ENCODE results near the gene ATXN7L1.

Gene ATXN7L1

DNA sequence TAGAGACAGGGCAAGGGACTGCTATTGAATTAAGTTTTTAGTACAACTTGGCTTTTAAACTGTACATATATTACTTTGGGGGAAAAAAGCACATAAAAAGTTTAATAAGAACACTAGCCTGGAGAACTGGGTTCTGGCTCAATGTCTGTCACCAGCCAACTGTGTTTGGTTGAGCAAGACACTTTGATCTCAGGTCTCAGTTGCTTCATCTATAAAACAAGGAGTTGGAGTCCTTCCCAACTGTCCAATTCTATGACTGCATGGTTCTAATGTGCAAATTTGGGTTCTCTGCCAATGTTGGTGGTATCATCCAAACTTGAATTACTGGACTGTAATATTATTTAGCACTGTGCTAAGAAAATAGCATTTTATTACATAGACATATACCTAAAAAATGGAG, 50.3 kb downstream of the ATXN7L1 start:
- DNase-seq, result peak; percentile 39

DNA sequence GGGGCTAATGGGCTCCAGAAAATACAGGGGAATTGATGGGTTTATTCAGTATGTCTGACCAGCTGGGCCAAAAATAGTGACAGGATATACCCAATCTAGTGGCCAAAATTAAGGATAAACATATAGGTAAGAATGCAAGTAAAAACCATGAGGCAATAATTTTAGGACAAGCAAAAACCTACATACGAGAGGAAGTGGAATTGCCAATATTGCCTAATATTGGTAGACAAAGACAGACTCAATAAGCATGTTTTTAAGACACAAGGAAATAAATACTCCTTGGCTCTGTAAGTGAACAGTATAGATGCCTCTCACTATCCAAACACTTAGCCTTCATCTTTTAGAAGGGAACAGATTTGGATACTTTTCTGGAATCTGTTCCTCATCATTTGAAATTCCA, 51.0 kb downstream of the ATXN7L1 start:
- DNase-seq, result no peak

DNA sequence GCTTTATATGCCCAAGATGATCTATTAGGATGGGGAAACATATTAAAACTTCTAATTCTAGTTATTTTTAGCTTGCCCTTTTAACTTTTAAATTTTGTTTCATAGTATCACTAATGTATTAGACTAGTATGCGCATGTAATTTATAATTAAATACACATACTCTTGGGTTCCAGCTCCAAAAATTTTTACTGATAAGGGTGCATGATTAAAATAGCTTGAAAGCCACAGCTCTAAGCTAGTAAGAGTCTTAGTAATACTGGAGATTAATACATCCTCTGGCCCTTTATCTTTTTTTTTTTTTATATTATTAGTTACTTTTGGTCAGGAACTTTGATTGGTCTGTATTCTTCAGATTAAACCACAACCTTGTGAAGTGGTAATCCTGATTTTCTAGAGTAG, 53.6 kb downstream of the ATXN7L1 start:
- DNase-seq, result no peak

DNA sequence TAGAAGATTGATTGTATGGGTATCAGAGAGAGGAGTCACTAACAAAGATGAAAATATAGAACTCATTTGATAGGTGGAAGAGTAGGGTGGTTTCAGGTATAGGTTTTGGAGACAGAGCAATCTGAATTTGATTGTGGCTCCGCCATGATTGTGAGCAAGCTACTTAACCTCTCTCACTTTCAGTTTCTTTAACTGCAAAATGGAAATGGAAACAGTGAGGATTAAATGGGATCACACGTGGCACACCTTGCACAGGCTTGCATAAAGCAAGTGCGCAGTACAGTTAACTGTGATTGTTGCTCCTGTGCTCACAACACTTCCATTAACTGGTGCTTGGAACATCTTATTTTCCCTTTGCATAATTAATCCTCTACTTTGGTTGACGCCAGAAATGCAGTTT, 54.9 kb downstream of the ATXN7L1 start:
- no peak for DNase-seq

DNA sequence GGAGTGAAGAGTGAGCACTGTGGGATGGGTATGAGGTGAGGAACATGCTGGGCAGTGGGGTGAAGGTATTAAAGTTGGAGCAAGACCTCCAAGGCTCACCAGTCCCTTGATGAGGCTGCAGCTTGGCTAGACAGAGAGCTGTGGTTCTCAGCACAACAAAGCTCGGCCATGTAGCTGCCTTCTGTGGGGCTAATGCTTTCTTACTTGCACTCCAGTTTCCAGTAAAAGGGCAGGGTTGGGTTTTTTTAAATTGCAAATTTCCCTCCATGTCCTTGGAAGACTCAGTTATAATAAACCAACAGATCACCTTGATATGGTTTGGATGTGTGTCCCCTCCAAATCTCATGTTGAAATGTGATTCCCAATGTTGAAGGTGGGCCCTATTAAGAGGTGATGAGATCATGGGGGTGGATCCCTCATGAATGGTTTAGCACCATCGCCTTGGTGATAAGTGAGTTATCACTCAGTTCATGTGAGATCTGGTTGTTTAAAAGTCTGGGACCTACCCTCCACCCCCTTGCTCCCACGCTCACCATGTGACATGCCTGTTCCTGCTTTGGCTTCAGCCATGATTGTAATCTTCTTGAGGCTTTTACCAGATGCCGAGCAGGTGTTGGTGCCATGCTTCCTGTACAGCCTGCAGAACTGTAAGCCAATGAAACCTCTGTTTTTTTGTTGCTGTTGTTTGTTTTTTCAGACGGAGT, 55.9 kb downstream of the ATXN7L1 start:
- no peak for DNase-seq

DNA sequence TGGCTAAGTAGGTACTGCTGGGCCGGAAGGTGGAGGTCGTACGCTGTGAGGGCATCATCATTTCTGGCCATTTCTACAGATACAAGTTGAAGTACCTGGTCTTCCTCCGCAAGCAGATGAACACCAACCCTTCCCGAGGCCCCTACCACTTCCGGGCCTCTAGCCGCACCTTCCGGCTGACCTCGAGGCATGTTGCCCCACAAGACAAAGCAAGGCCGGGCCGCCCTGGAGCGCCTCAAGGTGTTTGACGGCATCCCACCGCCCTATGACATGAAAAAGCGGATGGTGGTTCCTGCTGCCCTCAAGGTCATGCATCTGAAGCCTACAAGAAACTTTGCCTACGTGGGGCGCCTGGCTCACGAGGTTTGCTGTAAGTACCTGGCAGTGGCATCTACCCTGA, 56.8 kb downstream of the ATXN7L1 start:
- no peak for DNase-seq

DNA sequence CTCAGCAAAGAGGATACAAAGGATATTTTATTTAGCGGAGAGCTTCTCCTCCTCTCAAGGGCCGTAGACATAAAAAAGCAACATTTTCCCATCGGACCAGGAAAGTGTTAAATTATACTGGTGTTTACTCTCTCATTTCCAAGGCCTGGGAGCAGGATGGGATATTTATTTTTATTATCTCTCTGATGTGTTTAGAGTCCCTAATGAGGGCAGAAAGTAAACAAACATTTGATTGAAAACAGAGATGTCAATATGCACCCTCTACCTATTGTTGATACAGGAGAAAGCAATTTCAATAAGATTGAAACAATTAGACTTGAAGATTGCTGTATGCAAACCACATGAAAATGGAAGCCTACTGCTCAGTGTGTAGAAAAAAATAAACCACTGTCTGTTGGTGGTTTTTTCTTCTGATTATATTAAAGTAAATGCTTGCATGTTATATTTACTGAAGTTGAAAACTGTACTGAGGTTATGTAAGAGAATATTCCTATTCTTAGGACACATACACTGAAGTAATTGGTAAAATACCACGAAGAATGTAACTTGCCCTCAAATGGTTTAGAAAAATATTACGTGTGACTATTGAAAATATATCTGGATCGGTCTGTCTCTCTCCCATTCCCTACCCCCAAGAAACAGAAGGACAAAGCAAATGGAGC, 59.3 kb downstream of the ATXN7L1 start:
- peak; percentile 22 for DNase-seq

DNA sequence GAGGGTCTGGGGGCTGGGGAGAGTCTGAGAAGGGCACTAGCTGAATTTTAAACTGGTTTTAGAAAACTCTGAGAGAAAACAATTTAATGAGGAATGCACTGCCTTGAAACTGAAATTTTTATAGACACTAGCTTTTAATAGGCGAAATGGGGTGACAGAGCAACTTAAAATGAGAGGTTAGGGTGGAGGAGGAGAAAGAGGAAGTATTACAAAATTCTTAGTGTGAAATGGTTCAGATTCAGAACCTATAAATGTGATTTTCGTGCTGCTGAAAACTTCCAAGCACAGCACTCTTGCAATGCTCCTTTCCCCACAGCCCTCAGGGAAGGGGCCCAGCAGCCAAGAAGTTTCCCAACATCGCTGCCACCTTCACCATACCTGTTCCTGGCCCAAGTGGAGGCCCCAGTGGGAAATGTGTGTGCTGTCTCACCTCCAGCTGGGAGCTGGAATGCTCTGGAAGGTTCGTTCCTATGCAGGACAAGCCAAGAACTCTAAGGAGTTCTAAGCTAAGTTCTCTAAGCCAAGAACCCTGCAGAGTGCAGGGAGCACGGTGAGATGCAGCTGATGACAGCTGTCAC, 60.0 kb downstream of the ATXN7L1 start:
- DNase-seq, result no peak

DNA sequence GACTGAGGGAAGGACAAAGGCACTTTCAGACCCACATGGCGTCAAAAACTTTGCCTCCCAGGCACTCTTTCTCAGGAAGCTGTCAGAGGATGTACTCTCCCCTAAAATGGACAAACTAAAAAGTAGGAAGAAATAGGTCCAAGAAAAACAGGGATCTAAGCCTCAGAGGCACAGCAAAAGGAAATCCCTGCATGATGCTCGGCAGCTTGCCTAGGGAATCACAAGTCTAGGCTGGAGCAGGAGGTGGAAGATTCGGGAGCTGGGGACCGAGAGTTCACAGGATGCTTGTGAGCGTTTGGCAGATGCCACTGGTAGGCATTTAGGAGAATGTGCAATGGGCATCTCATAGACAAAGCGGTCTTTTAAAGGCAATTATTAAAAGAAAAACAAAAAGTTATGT, 60.8 kb downstream of the ATXN7L1 start:
- no peak for DNase-seq

DNA sequence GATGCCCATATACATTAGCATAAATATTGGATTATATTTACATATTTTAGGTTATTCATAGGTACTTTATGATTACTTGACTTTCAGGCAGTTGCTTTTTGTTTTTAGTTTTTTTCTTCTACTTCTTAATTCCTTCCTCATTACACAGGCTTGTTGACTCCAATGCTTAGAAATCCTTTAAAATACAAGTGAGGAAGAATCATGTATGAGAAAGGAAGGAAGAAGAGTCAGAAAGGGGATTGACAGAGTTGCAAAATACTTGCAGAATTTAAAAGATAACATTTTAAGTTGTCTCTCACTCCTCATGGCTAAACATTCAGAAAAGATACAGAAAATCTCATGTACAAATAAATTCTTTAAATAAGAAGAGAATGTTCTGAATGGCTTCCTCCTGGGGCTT, 61.9 kb downstream of the ATXN7L1 start:
- DNase-seq, result no peak

DNA sequence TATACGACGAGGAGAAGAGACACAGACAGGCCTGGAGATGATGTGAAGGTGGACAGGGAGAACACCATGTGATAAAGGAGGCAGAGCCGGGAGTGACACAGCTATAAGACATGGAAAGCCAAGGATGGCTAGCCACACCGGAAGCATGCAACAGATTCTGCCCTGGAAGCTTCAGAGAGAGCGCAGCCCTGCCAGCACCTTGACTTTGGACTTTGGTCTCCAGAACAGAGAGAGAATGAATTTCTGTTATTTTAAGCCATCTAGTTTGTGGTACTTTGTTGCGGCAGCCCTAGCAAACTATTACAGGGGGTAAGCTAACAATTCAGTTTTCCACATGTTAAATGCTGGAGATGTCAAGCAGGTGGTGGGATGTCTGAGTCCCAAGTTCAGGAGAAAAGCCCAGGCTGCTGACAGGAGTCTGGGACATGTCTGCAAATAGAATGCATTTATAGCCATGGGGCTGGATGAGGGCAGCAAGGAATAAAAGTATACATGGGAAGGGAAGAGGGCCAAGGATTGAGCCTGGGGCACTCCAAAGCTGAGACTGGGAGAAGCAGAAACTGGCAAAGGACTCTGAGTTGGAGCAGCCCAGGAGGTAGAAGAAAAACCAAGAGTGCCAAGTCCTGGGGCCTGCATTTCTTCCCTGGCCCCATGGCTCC, 65.1 kb downstream of the ATXN7L1 start:
- DNase-seq, result no peak

DNA sequence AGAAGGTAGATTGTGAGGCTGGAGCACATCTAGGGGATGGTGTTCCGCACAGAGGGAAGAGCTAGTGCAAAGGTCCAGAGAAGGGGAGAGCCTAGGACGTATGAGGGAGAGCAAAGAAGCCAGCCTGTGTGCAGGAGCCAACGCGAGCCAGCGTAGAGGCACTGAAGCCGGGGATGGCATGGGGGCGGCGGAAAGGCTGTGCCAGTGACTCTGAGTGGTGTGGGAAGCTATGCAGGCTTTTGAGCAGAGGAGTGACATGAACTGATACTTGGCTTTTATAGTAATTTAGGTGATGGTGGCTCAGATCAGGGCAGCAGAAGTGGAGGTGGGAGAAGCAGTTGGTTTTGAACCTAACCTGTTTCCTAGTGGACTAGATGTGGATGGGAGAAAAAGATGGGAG, 65.8 kb downstream of the ATXN7L1 start:
- DNase-seq, result no peak

DNA sequence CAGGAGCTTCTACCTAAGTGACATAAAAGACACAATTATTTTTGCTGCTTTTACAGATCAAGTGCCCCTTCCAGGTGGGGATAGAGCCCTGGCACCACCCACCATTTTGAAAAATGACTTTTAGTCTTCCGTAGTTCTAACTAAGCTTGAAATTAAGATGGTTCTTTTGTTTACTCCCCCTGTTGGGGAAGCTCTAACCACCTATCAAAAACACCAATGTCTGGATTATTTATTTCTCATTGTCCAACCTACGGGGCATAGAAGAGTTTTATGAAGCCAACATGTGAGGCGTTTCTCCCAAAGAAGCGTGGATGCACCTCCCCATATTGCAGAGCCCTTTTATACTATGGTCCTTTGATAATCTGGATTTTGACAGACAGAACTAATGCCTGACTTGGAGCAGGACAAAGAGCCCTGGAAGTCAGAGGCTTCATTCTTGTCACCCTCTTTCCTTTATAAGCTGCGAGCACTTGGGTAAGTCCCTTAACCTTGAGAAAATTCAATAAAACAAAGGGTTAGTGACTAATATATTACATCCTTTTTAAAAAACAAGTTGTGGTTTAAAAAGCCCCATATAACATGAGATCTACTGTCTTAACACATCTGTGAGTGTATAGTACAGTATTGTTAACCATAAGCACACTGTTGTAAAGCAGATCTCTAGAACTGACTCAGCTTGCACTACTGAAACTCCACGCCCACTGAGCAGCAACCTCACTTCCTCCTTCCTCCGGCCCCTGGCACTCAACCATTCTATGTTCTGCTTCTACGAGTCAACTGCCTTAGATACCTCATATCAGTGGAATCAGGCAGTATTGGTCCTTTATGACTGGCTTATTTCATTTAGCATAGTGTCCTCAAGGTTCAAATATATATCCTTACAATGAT, 67.5 kb downstream of the ATXN7L1 start:
- peak; percentile 69 for DNase-seq

DNA sequence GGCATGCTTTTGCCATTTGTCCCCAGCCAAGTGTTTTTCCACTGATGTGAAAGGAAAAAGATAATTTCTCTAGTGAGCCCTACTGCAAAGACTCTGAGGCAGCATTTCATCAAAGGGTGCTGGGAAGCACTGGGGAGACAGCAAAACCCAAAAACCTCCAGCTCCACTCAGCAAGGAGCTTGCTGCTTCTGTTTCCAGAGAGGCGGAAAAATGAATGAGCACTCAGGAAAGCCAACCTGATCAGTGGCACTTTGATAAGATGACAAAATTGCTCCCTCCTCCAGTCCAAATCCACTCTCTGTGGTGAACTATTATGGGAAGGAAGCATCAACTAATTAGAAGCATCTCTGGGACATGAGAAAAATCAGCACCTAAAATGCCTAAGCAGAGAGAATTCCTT, 68.2 kb downstream of the ATXN7L1 start:
- no peak for DNase-seq

DNA sequence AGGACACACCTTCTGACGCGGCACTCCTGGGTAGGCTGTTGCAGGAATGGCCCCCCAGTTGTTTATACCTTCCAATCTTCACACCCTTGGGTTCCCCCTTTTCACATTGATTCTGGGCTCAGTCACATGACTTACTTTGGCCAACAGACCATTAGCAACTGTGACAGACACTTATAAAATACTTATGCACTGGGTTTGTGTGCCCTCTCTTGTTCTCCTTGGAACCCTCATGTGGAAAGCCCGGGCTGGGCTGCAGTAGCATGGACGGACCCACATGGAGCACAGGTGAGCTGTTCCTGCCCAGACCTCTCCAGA, 69.0 kb downstream of the ATXN7L1 start:
- no peak for DNase-seq

DNA sequence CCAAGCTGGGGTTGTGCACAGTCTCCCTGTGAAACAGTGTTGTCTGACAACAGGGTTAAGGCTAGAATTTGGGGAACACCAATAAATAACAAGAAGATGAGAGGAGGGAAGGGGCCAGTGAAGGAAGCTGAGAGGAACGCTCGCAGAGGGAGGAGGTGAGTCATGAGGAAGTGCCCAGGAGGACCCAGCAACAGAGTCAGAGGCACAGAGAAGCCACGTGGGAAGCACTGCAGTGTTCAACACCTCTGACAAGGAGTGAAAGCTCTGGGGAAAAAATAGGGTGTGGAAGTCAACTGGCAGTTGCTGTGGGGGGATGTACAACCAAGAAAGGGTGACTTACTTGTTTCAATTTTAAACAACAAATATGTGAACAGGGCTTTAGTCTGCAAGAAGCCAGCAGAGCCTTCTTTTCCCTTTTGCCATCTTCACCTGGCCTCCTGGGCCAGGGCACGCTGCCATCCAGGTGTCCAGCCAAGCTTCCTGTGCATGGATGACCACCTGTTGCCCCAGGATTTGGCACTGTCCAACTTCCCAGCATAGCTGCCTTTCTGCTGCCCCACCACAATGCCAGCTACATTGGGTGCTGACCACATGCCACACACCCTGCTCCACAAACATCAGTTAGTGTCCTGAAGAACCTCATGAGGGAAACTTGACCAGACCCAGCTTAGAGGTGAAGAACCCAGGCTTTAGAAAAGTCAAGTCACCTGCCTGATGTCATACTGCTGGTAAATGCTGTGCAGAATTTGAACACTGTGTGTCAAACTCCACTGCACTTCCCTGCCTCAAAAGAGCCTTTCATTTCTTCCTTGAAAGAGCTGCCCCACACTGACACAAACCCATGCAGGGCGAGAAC, 69.6 kb downstream of the ATXN7L1 start:
- peak; percentile 73 for DNase-seq

DNA sequence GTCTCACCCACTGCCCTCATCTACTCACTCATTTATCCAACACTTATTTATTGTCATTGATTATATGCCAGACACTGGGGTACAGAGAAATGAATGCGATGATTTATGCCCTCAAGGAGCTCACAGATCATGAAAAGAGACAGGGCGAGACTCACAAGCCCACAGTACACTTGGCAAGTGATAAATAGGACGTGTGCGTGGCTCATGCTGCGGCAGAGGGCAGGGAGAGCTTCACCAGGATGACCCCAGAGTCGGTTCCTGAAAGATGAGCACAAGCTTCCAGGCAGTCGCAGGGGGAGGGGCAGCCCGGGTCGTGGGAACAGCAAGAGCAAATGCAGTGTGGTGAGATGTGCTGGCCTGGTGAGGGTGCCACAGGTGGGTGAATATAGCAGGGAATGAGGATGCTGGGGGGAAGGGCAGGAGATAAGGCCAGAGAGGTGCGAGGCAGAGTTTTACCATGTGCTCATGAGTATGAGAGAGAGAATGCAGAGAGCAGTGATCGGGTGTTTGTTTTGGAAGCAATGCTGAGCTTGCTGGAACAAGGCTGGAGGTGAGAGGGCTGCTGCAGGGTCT, 70.9 kb downstream of the ATXN7L1 start:
- no peak for DNase-seq

DNA sequence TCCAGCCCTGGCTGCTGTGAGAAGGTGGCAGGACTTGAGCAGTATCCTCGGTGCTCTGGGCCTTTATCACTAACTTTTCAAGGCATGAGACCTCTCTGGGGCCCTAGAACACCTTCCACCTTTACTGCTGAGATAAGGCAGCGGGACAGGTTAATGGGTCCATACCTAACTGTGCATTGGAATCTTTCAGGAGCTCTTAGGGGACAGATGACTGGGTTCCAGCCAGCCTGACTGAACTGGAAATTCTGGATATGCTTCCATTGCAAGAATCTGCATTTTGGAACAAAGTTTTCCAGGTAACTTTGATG, 73.0 kb downstream of the ATXN7L1 start:
- DNase-seq, result no peak

DNA sequence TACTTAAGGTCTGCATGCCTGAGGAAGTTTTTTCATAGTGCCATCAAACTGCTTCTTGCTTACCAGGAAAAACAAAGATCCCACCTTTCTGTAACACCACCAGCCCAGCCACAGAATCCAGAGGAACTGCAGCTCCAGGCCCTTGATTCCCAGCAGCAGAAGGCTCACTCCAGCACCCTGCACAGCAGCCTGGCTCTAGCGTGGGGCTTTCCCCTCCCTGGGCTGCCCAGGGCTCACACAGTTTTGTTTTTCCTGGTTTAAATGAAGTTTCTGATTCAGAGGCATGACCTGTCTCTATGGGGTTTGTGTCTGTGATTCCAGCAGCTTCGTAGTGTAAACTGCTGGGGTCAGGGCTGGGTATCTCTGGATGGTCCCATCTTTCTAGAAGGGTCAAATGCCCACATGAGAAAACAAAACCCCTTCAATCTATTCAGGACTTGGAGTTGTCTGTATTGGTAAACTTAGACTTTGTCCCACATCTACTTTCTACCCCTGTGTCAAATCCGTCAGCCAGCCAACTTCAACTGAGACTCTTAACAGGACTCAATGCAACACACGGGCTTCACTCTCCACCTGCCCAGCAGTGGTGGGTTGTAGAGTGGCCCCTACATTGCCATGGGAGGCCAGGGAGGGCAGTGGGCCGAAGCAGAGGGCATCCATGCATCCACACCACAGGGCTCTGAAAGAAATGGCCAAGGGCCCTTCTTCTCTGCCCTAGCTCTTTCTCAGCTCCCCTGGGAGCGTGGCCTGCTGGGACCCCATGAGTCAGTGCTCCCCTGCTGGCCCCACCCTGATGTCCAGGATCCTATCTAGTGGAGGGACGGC, 73.6 kb downstream of the ATXN7L1 start:
- DNase-seq, result no peak

DNA sequence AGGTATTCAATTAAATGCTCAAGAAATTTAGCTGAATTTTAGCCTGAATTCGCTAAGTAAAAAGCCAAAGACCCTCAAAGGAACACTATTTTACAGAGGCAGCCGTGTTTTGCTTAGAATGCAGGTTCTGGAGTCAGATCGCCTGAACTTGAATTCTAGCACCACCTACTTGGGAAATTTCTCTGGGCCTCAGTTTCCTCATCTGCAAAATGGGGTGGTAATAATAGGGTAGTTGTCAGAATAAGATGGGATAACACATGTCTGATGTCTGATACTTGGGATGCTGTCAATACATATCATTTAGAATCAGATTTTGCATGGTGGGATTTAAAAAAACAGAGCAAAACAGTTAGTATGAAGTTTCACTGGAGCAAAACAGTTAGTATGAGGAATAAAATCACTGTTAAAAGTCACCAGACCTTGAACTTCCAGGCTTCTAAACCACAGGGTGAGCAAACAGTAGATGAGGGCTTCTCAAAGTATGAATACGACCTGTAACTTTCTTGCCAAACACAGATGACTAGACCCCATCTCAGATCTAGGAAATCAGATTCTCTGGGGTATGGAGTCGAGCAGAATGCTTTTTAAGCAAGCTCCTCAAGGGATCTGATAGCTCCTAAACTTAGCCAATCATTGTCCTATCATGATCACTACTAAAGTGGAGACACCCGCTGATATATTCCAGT, 75.4 kb downstream of the ATXN7L1 start:
- no peak for DNase-seq
